Lung (tissue), 12 donors: ENCODE measurements around the gene MT1G. TPM values are rescaled to one million over a fixed set of nuclear protein-coding genes. Genes with fewer than 3 reads are reported as not detected.

Source experiments
- ATAC-seq: fragments of 200-7000 bp; cut with Tn5 transposase; one replicate; pipeline ENCODE4 v1.9.1; 2020; ENCODE audit warnings: moderate number of reproducible peaks; ENCODE audit not compliant: insufficient read depth, low FRiP score
- DNase-seq, 3 donors: peaks; one replicate each; pipeline ENCODE4 v3.0.0-alpha.2; 2013 to 2017
- H3K27ac ChIP-seq, 2 donors: one replicate each; pipeline ENCODE4 v1.5.1; 2013; ENCODE audit warnings: mild to moderate bottlenecking in 2 of 2, moderate library complexity in 2 of 2, control low read depth in 1 of 2, inconsistent platforms in 1 of 2, low read depth in 1 of 2, low read length in 1 of 2
- H3K27me3 ChIP-seq, 3 donors: one replicate each; pipeline ENCODE4 v1.5.1; 2013; ENCODE audit warnings: low read length in 2 of 3; ENCODE audit not compliant: control insufficient read depth in 3 of 3, insufficient read depth in 3 of 3
- H3K36me3 ChIP-seq, 4 donors: one replicate each; pipeline ENCODE4 v1.5.1; 2013; ENCODE audit warnings: low read length in 4 of 4, mild to moderate bottlenecking in 1 of 4, moderate library complexity in 1 of 4; ENCODE audit not compliant: control insufficient read depth in 4 of 4, insufficient read depth in 4 of 4
- H3K4me1 ChIP-seq, 5 donors: one replicate each; pipeline ENCODE4 v1.5.1; 2013; ENCODE audit warnings: low read length in 5 of 5, mild to moderate bottlenecking in 2 of 5, moderate library complexity in 1 of 5; ENCODE audit not compliant: control insufficient read depth in 5 of 5, insufficient read depth in 5 of 5
- H3K4me3 ChIP-seq: one replicate; pipeline ENCODE4 v1.5.1; 2013; ENCODE audit warnings: mild to moderate bottlenecking, control low read depth, moderate library complexity
- H3K9ac ChIP-seq, 2 donors: one replicate each; pipeline ENCODE4 v1.5.1; 2013; ENCODE audit warnings: low read length in 2 of 2, control low read depth in 1 of 2; ENCODE audit not compliant: insufficient read depth in 1 of 2
- H3K9me3 ChIP-seq, 4 donors: one replicate each; pipeline ENCODE4 v1.5.1; 2013; ENCODE audit warnings: low read length in 3 of 4, mild to moderate bottlenecking in 1 of 4, moderate library complexity in 1 of 4; ENCODE audit not compliant: control insufficient read depth in 4 of 4, insufficient read depth in 3 of 4
- CTCF ChIP-seq: IDR thresholded peaks from 2 replicates; pipeline ENCODE4 v1.5.1; 2012; ENCODE audit warnings: mild to moderate bottlenecking; ENCODE audit errors: control extremely low read depth, extremely low read depth
- WGBS, 2 donors: extraction: QIAGEN DNeasy Blood & Tissue Kit; methylation state at CpG; one replicate each; pipeline ENCODE4 v1.1.7; 2013; 5-methylcytosine and 5-hydroxymethylcytosine counted together
- polyA plus RNA-seq, 2 donors: library from polyadenylated mRNA; stranded (reverse); fragments of 200-250 nt; gene quantifications; one replicate each; pipeline ENCODE4 v1.2.1, GENCODE V29; 2013
- total RNA-seq, 2 donors: library from RNA; depleted of rRNA in 1 of 2; stranded (reverse); fragments of >200 nt in 1 of 2; gene quantifications; one replicate each; pipeline ENCODE4 v1.2.1, GENCODE V29; 2014 to 2021
- donor health status: control.
- donor health status: control.
- donor health status: Bipolar disorder and iron deficiency.
- donor health status: healthy.
- donor health status: DM: yes; HTN: yes; CAD: no.

Gene MT1G
- total and polyA plus RNA-seq, 4 donors = 3.5 to 140 (median 78.0) TPM

- Histone ChIP-seq H3K4me1 (peaks cover 0 to 2% (median 0%) of the 10 kb centered on the region in 5 donors), H3K9ac (no peak overlapping the region), H3K4me3 (no peak overlapping the region), H3K27me3 (no peaks in the 10 kb centered on the region), H3K36me3 (no peaks in the 10 kb centered on the region), H3K27ac (no peak overlapping the region), H3K9me3 (no peaks in the 10 kb centered on the region)
- DNase-seq (no peak), ATAC-seq (no peak)
- no peak for TF ChIP-seq CTCF
- 83 to 96% methylated on average over 4 of the region's 4 CpGs for WGBS, 2 donors
These were observed 22.7 kb upstream of the MT1G start for GRCh38 chr16:56690420-56691122.

- Histone ChIP-seq H3K36me3 (peaks cover 0 to under 1% (median 0%) of the 10 kb centered on the region in 4 donors), H3K27ac (no peak overlapping the region), H3K9ac (no peak overlapping the region), H3K4me3 (no peak overlapping the region), H3K9me3 (no peaks in the 10 kb centered on the region), H3K4me1 (peaks cover 0 to 7% (median 0%) of the 10 kb centered on the region in 5 donors), H3K27me3 (no peaks in the 10 kb centered on the region)
- ATAC-seq (no peak), DNase-seq (no peak)
- TF ChIP-seq CTCF = no peak
- WGBS, 2 donors = 70 to 73% methylated on average over 3 of the region's 3 CpGs
These were observed 21.3 kb upstream of the MT1G start for GRCh38 chr16:56689171-56689570.

DNA sequence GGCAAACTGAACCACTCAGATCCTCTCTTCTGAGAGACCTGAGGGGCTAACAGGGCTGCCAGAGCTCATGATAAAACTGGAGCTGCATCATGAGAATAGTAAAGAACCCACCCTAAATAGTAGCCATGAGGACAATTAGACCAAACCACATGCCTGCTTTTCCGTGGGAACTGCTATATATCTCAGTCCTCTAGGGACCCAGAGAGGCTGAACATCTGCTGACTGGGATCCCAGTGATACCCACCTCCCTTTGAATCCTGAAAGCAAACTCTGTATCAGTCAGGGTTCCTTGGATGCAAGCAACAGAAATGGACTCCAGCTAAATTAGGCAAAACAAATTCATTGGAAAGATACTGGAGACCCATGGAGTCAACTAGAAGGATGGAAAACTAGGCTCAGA, 20.9 kb upstream of the MT1G start:
- TF ChIP-seq CTCF = no peak
- ATAC-seq (no peak), DNase-seq (no peak)
- Histone ChIP-seq H3K9ac (no peak overlapping the region), H3K27me3 (no peaks in the 10 kb centered on the region), H3K36me3 (peaks cover 0 to 2% (median 0%) of the 10 kb centered on the region in 4 donors), H3K4me3 (no peak overlapping the region), H3K9me3 (no peaks in the 10 kb centered on the region), H3K27ac (no peak overlapping the region), H3K4me1 (peaks cover 0 to 9% (median 0%) of the 10 kb centered on the region in 5 donors)
- WGBS, 2 donors = 48 to 63% methylated on average over 1 of the region's 1 CpG
